ENCODE results near the gene ANP32E. TPM values are rescaled to one million over a fixed set of nuclear protein-coding genes. Genes with fewer than 3 reads are reported as not detected.

ANP32E gene
- total RNA-seq, 3 donors from 2014 or later: 16.5 to 21.6 (median 18.6) TPM

GRCh38 chr1:150268340-150268704 lies 32.4 kb upstream of the ANP32E start:
- H3K27ac ChIP-seq: peak overlapping the region; percentile 93 to 97
- peak overlapping the region; percentile 94 to 97 (median 95) for H3K4me3 ChIP-seq
- TF ChIP-seq POLR2A (IDR thresholded peaks at IDR 0.05) (no peak), POLR2AphosphoS5 (IDR thresholded peaks at IDR 0.05) (no peak), CTCF (IDR thresholded peaks at IDR 0.05) (no peak)
- intact Hi-C loops (cut with DNase I; ENCODE audit: low total_unique reads): no loop called here
- H3K36me3 ChIP-seq: peaks cover 11% of the 10 kb centered on the region
- no peaks in the 10 kb centered on the region for H3K27me3 ChIP-seq
- H3K9me3 ChIP-seq: no peaks in the 10 kb centered on the region
- peaks cover 10 to 12% of the 10 kb centered on the region in 2 donors for H3K4me1 ChIP-seq
- DNase-seq (ENCODE audit: low spot score in 2 of 2): peak in 1 of 2 donors; percentile 39

- Histone ChIP-seq H3K27ac (peak overlapping the region; percentile 93 to 97), H3K4me1 (peaks cover 10 to 12% of the 10 kb centered on the region in 2 donors), H3K4me3 (peak overlapping the region; percentile 94 to 97 (median 95)), H3K36me3 (peaks cover 11% of the 10 kb centered on the region), H3K27me3 (no peaks in the 10 kb centered on the region), H3K9me3 (no peaks in the 10 kb centered on the region)
- DNase-seq (ENCODE audit: low spot score in 2 of 2): no peak
- intact Hi-C loops (cut with DNase I; ENCODE audit: low total_unique reads): loop anchor here (1.0 kb wide), 1 partner anchor 7 kb away; no protein-coding TSS in a partner anchor
- TF ChIP-seq POLR2AphosphoS5 (IDR thresholded peaks at IDR 0.05) (no peak), POLR2A (IDR thresholded peaks at IDR 0.05) (no peak), CTCF (IDR thresholded peaks at IDR 0.05) (no peak)
These were observed 32.0 kb upstream of the ANP32E start for GRCh38 chr1:150267896-150268295.

GRCh38 chr1:150263549-150263948 lies 27.6 kb upstream of the ANP32E start:
- no peak for DNase-seq (ENCODE audit: low spot score in 2 of 2)
- TF ChIP-seq CTCF (IDR thresholded peaks at IDR 0.05) (no peak), POLR2A (IDR thresholded peaks at IDR 0.05) (no peak), POLR2AphosphoS5 (IDR thresholded peaks at IDR 0.05) (no peak)
- Histone ChIP-seq H3K9me3 (no peaks in the 10 kb centered on the region), H3K4me3 (no peak overlapping the region), H3K36me3 (peaks cover 11% of the 10 kb centered on the region), H3K4me1 (peaks cover 10 to 12% of the 10 kb centered on the region in 2 donors), H3K27ac (no peak overlapping the region), H3K27me3 (no peaks in the 10 kb centered on the region)
- intact Hi-C loops (cut with DNase I; ENCODE audit: low total_unique reads): no loop called here

GRCh38 chr1:150262388-150263320 lies 26.7 kb upstream of the ANP32E start:
- no peaks in the 10 kb centered on the region for H3K27me3 ChIP-seq
- TF ChIP-seq POLR2A (IDR thresholded peaks at IDR 0.05) (no peak), POLR2AphosphoS5 (IDR thresholded peaks at IDR 0.05) (no peak), CTCF (IDR thresholded peaks at IDR 0.05) (no peak)
- no peak for DNase-seq (ENCODE audit: low spot score in 2 of 2)
- no peak overlapping the region for H3K27ac ChIP-seq
- no peak overlapping the region for H3K4me3 ChIP-seq
- intact Hi-C loops (cut with DNase I; ENCODE audit: low total_unique reads): no loop called here
- H3K36me3 ChIP-seq: peaks cover 11% of the 10 kb centered on the region
- peaks cover 6 to 7% of the 10 kb centered on the region in 2 donors for H3K4me1 ChIP-seq
- H3K9me3 ChIP-seq: no peaks in the 10 kb centered on the region

- no peak for TF ChIP-seq CTCF (IDR thresholded peaks at IDR 0.05)
- H3K36me3 ChIP-seq: peaks cover 11% of the 10 kb centered on the region
- no peak overlapping the region for H3K27ac ChIP-seq
- intact Hi-C loops (cut with DNase I; ENCODE audit: low total_unique reads): no loop called here
- H3K27me3 ChIP-seq: no peaks in the 10 kb centered on the region
- no peak for DNase-seq (ENCODE audit: low spot score in 2 of 2)
- H3K9me3 ChIP-seq: no peaks in the 10 kb centered on the region
- H3K4me3 ChIP-seq: no peak overlapping the region
- H3K4me1 ChIP-seq: peaks cover 0 to under 1% of the 10 kb centered on the region in 2 donors
These were observed 25.5 kb upstream of the ANP32E start for GRCh38 chr1:150261367-150261766.
